GM23248 (cell line): ENCODE data around the gene PSMD14.

Experiments
- EZH2 ChIP-seq: fragments of 200-600 bp; sonication (generic); IDR thresholded peaks from 2 replicates; pipeline ENCODE4 v1.6.1; 2018; ENCODE audit warnings: antibody characterized with exemption, mild to moderate bottlenecking; ENCODE audit not compliant: insufficient read depth, poor library complexity, severe bottlenecking
- EZH2phosphoT487 ChIP-seq: fragments of 200-600 bp; sonication (generic); IDR thresholded peaks from 2 replicates; pipeline ENCODE4 v1.6.1; 2018; ENCODE audit warnings: antibody characterized with exemption, moderate library complexity, mild to moderate bottlenecking, low read depth; ENCODE audit not compliant: insufficient read depth

- TF ChIP-seq EZH2phosphoT487: no peak
- no peak for TF ChIP-seq EZH2
Measured at GRCh38 chr2:161434118-161434517, 125.9 kb downstream of the PSMD14 start.
